ENCODE results near the gene CCDC60.

DNA sequence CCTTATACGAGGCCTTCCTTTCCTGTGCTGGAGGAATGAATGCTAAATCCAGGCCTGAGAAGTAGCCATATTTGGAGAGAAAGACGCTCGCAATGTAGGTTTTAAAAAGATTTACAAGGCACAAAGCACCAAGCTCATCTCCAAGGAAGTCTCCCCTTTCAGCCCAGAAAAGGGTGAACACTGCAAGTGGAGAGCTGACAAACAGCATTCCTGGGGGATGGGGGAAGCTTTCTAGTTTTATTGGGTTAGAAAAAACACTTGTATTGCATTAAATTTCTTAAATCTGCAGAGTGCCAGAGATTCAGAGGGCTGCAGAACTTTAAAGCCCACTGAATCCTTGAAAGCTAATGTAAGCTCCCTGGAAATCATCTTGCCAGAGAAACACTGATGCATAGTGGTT is 34.6 kb downstream of the CCDC60 start:
- TF ChIP-seq CTCF (IDR thresholded peaks at IDR 0.05), result no peak
- TF ChIP-seq POLR2A (IDR thresholded peaks at IDR 0.05), result no peak
